CD4-positive, alpha-beta T cell treated with Interleukin-17A for 1 hour (primary cell): ENCODE results near the gene CITED2.
"Not testable (repeated sequence)": the region's sequence is repeated elsewhere in the genome, so short reads cannot be mapped to it uniquely, and the experiment has no call there.

ENCODE experiments used
- DNase-seq: peaks from one replicate; pipeline ENCODE4 v3.0.0-alpha.2; 2020

CITED2 gene, protein sequence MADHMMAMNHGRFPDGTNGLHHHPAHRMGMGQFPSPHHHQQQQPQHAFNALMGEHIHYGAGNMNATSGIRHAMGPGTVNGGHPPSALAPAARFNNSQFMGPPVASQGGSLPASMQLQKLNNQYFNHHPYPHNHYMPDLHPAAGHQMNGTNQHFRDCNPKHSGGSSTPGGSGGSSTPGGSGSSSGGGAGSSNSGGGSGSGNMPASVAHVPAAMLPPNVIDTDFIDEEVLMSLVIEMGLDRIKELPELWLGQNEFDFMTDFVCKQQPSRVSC

DNA sequence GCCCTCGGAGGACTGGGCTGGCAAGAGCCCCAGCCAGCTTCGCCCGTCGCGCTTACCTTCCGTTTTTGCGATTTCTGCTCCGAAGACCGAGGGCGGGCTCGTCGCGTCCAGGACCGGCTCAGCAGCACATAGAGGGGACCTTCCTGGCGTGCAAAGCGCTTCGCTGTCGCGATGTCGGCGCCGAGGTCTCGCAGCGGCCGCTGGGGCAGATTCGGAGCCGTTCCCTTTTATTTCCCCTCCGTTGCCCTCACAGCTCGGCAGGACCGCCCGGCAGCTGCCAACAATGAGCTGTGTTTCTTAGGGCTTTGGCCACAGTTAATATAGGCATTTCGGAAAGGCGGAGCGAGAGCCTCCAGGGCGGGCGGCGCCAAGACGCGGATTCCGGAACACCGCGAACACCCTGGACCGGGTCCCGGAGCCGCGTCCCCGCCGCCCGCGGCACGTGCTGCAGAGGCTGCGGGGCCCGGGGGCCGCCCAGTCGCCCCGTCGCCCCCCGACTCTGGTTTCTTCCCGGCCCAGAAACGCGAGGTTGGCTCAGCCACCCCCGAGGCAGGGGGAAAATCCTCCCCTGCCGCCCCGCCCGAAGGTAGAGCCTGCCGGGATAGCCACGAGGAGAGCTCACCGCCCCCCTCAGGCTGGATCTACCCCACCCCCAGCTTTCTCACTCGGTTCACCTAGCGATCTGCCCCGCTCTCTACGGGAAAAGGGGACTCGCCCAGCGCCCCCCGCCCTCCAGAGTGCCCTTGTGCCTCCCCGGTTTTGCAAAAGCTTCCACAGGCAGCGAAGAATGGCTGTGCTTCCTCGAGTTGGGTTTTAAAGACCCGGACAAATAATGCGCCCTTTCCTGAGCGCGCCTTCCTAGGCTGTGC, at the start of gene CITED2:
Gene CITED2, minus strand, starts transcription at position 292 of the 869 bp plus-strand sequence. CDS start 704 bp downstream, outside the sequence.
- DNase-seq = peak; percentile 96

DNA sequence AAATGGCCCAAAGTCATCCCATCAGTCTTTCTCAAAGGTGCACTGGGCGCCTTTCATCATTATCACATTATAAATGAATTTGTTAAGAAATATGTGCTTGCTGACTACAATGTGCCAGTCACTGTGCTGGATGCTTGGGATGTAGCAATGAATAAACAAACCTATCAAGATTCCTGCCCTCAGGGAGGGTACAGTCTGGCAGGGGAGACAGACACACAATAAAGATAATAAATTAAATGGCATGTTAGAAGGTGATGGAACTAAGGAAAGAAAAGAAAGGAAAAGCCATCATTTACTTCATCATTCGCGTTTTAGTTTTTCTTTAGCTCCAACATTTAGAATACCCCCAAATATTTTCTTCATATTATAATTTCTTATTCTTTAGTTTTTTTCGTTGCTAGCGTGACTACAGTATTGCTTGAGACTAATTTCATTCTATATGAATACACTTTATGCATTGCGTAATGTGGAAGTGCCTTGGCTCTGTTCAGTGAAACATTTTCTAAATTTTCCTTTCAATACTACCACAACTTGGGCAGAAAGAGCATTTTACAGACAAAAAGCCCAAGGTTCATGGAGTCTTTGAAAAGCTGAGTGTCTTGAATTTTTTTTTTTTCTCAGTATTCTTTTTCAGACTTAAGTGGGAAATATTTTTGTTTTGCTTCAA, 48.7 kb upstream of the CITED2 start:
- no peak for DNase-seq

DNA sequence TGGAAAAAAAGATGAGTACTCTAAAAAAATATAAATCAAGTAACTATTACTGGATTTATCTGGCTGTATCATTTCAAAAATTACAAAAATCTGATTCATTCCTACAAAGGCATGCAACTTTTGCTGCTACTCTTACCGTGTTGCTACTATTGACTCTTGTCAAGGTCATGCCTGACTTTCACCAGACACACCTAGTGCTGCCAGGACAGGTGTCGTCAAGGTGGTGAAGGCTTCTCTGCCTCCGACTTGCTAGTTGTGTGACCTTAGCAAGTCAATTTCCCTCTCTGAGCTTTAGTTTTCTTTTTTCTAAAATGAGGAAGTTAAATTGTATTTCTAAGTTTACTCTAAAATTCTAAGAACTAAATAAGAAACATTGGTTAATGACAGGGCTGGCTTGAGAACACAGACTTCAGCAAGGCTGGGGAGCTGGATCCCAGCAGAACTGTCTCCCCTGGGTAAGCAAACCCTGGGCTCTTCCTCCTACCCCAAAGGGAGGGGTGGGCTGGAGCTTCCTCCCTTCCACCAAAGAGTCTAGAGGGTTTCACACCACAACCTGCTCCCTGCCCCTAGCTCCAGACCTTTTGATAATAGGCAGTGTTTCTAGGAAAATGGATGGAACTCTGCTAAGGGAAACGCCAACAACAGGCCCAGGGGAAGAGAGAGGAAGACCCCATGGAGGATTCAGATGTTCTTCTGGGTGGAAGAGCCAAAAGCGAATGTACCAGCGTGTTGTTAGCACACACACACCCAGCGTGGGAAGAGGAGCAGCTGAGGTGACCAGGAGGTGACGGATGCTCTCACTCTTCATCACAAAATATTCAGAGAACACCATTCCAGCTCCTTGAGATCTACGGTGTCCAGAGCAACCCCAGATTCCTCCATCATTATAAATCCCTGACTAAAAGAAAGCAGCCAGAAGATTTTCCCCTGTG, 47.9 kb upstream of the CITED2 start:
- DNase-seq = no peak

DNA sequence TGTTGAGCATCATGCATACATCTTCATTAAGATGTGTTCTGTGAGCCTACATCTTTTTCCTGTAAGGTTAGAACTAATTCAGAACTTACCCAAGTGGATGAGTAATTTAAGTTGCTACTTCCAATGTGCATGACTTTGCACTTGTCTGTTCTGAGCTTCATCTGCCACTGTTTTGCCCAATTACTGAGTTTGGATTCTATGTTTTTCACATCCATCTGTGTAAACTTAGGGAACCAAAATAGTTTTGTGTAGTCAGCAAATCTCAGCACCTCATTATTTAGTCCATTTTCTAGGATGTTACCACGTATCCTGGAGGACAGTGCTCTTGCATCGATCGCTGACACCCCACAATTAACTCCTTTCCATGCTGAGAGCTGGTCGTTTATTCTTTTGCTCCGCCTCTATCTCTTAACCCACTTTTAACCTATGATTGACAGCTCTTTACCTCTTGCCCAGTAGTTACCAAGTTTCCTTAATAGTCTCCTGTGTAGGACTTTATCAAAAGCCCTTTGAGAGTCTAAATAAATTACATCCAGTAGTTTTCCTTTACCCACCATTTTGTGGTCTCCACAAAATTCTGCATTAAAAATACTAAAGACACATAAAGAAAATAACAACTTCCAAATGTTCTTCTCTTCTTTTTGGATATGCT, 44.2 kb upstream of the CITED2 start:
- DNase-seq = no peak

DNA sequence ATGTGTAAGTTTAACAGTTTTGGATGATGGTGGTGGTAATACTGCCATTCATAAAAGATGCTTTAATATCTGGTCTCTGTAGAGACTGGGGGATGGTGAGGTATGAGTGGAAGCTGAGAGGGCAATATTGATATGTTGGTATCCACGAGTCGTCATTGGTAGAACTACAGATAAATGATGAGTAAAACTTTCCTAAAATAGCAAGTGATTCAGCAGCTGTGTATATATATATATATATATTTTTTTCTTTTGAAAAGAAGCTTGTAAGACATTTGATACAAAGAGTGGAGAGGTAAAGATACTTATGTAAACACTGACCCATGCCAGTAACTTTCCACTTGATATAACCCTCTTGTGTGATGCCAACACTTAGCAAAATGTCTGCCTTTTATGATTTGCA, 41.7 kb upstream of the CITED2 start:
- DNase-seq = no peak

DNA sequence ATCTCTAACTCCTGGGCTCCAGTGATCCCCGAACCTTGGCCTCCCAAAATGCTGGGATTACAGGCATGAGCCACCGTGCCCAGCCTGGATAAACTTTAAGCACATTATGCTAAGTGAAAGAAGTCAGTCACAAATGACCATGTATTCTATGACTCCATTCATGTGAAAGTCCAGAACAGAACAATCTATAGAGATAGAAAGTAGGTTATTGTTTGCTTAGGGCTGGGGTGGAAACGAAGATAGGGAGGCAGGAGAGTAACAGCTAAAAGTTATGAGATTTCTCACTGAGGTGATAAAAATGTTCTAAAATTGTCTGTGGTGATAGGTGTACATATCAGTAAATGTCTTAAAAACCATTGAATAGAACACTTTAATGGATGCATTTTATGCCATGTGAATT, 40.9 kb upstream of the CITED2 start:
- no peak for DNase-seq

GRCh38 chr6:139412103-139412502, 37.7 kb upstream of the CITED2 start:
- DNase-seq = not testable (repeated sequence)

- no peak for DNase-seq
Observed at GRCh38 chr6:139409026-139409425, 34.6 kb upstream of the CITED2 start.

GRCh38 chr6:139407718-139408222, 33.3 kb upstream of the CITED2 start:
- no peak for DNase-seq

DNA sequence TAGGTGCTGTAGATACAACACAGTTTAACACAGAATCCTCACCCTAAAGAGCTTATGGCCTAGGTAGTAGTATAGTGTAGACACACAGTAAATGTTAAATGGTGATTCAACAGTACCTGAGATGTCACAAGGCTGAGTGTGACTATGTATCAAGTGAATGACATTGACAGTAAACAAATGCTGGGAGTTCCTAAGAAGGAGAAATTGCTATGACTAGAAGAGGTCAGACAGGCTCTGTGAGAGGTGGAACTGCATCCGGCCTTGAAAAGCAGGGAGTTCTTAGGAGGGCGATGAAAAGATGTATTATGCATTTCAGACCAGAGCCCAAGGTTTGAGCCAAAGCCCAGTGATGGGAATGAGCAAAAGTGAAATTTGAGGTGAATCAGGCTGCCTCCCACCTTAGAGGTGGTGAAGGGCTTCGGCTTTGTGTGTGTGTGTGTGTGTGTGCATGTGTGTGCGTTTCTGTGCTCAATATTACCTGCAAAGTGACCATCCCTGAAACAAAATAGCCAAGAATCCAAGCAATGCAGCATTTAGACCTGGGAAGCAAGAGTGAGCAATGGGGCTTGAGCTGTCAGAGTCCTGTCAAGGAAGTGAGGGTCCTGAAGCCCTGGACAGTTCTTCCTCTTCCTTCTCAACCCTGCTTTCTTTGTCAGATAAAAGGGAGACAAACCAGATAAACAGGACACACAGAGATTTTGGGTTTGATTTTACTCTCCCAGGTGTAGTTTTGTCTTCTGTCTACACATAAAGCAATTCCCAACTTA, 32.3 kb upstream of the CITED2 start:
- no peak for DNase-seq

DNA sequence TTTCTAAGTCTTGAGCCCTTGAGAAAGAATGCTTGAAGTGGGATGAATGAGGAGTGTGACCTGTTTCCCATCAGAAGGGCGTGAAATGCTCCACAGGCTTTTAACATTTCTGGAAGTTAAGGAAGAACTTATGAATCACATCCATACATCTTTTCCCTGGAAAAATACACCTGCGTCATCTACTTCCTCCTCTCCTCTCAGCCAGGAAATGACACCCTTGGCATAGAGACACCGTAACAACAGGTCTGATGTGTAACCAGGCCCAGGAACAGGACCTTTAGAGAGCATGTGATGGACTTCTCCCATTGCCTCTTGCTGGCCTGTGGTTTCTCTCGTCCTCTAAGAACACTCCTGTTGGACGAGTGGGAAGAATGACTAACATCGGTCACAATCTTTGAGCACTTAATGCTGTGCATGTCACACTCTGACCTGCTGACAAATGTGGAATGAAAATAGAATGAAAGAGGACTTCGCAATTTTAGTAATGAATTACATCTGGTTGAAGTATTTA, 28.5 kb upstream of the CITED2 start:
- no peak for DNase-seq

DNA sequence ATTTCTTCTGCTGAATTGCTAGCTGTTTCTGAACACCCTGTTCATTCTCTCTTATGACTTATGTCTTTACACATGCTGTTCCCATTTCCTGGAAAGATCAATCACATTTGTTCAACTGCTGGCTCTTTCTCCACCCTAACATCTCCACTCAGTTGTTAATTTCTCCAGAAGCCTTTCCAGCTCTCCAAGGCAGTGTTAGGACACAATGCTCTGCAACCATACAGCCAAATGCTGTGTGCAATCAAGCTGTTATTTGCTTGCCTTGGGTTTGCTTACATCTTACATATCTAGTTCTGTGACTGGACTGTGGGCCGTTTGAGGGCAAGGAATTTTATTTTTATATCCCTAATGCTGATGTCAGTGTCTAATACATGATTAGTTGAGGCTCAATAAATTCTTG, 24.2 kb upstream of the CITED2 start:
- no peak for DNase-seq

DNA sequence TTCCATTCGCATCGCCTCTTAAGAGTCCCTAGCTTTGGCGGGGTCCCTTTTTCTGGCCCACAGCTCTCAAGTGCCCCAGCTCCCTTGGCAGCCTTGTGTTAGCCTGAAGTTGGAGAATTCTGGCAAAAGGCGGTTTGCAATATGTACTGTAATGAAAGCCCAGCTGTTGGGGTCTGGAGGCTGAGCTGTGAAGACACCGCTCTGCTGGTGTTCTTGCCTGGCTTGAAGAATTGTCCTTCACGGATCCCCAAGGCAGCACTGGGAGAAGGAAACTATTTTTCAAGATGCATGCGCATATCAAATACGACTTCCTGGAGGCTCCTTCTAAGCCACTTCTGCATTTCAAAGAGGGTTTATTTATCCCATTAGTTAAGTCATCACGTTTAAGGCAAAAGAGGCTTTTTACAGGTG, 21.4 kb upstream of the CITED2 start:
- no peak for DNase-seq

- DNase-seq = no peak
Observed at GRCh38 chr6:139395371-139395770, 20.9 kb upstream of the CITED2 start.

GRCh38 chr6:139394027-139394649, 19.7 kb upstream of the CITED2 start:
- DNase-seq = no peak

DNA sequence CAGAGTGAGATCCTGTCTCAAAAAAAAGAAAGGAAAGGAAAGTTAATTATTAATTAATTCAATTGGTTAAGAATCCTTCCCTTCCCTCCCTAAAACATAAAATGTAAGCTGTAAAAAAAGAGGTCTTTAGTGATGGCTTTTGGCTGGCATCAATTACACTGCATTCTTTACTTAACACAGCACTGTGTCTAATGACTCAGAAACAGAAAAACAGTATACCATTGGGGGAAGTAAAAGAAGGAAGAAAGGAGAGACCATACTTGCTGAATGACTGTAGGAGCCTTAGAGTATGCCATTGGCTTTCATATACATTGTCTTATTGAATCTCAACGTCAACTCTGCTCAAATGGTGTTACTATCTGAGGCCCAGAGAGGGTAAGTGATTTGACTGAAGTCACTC, 18.3 kb upstream of the CITED2 start:
- no peak for DNase-seq

DNA sequence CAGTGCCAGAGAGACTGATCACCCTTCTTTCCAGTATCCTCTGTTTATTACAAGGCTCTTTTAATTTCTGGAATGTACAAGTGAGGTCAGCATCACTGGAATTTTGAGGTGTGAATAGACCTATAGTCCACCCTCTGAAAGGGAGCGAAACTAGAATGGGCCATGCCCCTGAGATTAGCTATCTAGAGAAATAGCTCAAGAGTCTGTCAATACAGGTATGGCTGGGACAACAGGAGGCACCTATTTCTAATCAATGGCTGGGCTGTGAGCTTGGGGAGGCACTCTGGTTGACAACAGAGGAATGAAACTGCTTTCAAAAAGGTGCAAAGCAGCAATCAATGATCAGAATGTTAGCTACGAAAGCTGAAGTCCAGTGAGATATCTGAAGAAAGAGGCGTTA, 17.3 kb upstream of the CITED2 start:
- no peak for DNase-seq

GRCh38 chr6:139390447-139390846, 16.0 kb upstream of the CITED2 start:
- no peak for DNase-seq

- no peak for DNase-seq
Observed at GRCh38 chr6:139388384-139388783, 13.9 kb upstream of the CITED2 start.

DNA sequence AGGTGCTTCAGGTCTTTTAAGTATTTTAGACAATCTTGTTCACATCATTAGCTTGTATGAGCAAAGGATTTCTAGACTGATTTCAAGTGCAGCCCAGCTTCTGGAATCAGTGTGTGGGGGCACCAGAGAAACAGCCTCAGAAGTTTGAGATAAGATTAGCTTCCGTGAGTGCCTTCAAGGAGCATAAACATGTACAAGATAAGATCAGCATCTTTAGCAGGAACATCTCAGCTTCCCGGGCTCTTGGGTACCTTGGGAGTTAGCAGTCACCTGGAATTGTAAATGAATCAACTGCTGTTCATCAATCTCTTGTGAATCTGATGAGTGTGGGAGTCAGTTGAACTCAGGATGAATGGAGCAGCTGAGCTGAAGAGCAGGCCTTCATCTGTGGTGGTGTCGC, 12.0 kb upstream of the CITED2 start:
- DNase-seq = no peak
